Liver (tissue), 3 donors: ENCODE data around the gene CYP2W1.

Source experiments
- EGR1 ChIP-seq, 2 donors: IDR thresholded peaks; 2 replicates each; pipeline ENCODE4 v1.6.1; 2016 to 2018; ENCODE audit warnings: antibody characterized with exemption in 2 of 2, low read depth in 2 of 2
- FOXA1 ChIP-seq: IDR thresholded peaks from 2 replicates; pipeline ENCODE4 v1.6.1; 2016; ENCODE audit warnings: antibody characterized with exemption
- GABPA ChIP-seq, 2 donors: IDR thresholded peaks in 1 of 2; conservative IDR thresholded peaks in 1 of 2; 2 replicates each; pipeline ENCODE4 v1.6.1; 2016; ENCODE audit warnings: antibody characterized with exemption in 2 of 2, mild to moderate bottlenecking in 1 of 2, moderate library complexity in 1 of 2
- HNF4A ChIP-seq, 2 donors: conservative IDR thresholded peaks; 2 replicates each; pipeline ENCODE4 v1.6.1; 2016; ENCODE audit warnings: antibody characterized with exemption in 2 of 2, mild to moderate bottlenecking in 2 of 2
- HNF4G ChIP-seq: IDR thresholded peaks from 2 replicates; pipeline ENCODE4 v1.6.1; 2016; ENCODE audit warnings: antibody characterized with exemption
- JUND ChIP-seq, 2 donors: IDR thresholded peaks; 2 replicates each; pipeline ENCODE4 v1.6.1; 2016; ENCODE audit warnings: antibody characterized with exemption in 2 of 2
- YY1 ChIP-seq: IDR thresholded peaks from 2 replicates; pipeline ENCODE4 v1.6.1; 2016; ENCODE audit warnings: antibody characterized with exemption, mild to moderate bottlenecking
- TF ChIP-seq, protein P1 (sequence below): fragments of 150-350 bp; IDR thresholded peaks from 2 replicates; pipeline ENCODE4 v1.5.1; 2017; ENCODE audit warnings: improper control_type of control experiment, low read depth, low read length; ENCODE audit not compliant: missing input control
- TF ChIP-seq, protein P2 (sequence below): IDR thresholded peaks from 2 replicates; pipeline ENCODE4 v1.6.1; 2016; ENCODE audit warnings: antibody characterized with exemption, mild to moderate bottlenecking
- TF ChIP-seq, protein P3 (sequence below): IDR thresholded peaks from 2 replicates; pipeline ENCODE4 v1.6.1; 2016; ENCODE audit warnings: antibody characterized with exemption
- donor health status: healthy.
- donor health status: healthy.

DNA sequence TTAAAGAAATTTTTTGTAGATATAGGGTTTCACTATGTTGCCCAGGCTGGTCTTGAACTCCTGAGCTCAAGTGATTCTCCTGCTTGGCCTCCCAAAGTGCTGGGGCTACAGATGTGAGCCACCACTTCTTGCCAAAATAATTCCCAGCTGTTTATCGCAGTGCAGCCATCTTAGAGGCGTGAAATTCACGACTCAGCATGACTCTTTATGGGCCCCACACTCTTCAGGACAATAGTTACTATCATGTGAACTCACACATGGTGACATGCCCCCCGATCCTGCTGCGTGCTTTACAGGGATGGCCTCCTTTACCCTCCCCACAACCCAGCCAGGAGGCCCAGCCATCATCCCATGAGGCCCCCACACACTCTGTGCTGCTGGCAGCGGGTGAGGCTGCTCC lies 12.2 kb upstream of the CYP2W1 start:
- TF ChIP-seq, protein P1, sequence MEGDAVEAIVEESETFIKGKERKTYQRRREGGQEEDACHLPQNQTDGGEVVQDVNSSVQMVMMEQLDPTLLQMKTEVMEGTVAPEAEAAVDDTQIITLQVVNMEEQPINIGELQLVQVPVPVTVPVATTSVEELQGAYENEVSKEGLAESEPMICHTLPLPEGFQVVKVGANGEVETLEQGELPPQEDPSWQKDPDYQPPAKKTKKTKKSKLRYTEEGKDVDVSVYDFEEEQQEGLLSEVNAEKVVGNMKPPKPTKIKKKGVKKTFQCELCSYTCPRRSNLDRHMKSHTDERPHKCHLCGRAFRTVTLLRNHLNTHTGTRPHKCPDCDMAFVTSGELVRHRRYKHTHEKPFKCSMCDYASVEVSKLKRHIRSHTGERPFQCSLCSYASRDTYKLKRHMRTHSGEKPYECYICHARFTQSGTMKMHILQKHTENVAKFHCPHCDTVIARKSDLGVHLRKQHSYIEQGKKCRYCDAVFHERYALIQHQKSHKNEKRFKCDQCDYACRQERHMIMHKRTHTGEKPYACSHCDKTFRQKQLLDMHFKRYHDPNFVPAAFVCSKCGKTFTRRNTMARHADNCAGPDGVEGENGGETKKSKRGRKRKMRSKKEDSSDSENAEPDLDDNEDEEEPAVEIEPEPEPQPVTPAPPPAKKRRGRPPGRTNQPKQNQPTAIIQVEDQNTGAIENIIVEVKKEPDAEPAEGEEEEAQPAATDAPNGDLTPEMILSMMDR, result no peak
- no peak for TF ChIP-seq HNF4A (conservative IDR thresholded peaks at IDR 0.05)
- TF ChIP-seq EGR1 (IDR thresholded peaks at IDR 0.05; ENCODE audit: low read depth in 2 of 2), result no peak
- TF ChIP-seq, protein P2, sequence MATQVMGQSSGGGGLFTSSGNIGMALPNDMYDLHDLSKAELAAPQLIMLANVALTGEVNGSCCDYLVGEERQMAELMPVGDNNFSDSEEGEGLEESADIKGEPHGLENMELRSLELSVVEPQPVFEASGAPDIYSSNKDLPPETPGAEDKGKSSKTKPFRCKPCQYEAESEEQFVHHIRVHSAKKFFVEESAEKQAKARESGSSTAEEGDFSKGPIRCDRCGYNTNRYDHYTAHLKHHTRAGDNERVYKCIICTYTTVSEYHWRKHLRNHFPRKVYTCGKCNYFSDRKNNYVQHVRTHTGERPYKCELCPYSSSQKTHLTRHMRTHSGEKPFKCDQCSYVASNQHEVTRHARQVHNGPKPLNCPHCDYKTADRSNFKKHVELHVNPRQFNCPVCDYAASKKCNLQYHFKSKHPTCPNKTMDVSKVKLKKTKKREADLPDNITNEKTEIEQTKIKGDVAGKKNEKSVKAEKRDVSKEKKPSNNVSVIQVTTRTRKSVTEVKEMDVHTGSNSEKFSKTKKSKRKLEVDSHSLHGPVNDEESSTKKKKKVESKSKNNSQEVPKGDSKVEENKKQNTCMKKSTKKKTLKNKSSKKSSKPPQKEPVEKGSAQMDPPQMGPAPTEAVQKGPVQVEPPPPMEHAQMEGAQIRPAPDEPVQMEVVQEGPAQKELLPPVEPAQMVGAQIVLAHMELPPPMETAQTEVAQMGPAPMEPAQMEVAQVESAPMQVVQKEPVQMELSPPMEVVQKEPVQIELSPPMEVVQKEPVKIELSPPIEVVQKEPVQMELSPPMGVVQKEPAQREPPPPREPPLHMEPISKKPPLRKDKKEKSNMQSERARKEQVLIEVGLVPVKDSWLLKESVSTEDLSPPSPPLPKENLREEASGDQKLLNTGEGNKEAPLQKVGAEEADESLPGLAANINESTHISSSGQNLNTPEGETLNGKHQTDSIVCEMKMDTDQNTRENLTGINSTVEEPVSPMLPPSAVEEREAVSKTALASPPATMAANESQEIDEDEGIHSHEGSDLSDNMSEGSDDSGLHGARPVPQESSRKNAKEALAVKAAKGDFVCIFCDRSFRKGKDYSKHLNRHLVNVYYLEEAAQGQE, result no peak
- no peak for TF ChIP-seq FOXA1
- TF ChIP-seq GABPA (IDR thresholded peaks at IDR 0.05 in 1 of 2, conservative IDR thresholded peaks at IDR 0.05 in 1 of 2), result no peak
- no peak for TF ChIP-seq HNF4G
- no peak for TF ChIP-seq YY1
- no peak for TF ChIP-seq JUND (IDR thresholded peaks at IDR 0.05)
- TF ChIP-seq, protein P3, sequence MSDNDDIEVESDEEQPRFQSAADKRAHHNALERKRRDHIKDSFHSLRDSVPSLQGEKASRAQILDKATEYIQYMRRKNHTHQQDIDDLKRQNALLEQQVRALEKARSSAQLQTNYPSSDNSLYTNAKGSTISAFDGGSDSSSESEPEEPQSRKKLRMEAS, result no peak
